ENCODE data around the gene HOMER3.

Gene HOMER3

DNA sequence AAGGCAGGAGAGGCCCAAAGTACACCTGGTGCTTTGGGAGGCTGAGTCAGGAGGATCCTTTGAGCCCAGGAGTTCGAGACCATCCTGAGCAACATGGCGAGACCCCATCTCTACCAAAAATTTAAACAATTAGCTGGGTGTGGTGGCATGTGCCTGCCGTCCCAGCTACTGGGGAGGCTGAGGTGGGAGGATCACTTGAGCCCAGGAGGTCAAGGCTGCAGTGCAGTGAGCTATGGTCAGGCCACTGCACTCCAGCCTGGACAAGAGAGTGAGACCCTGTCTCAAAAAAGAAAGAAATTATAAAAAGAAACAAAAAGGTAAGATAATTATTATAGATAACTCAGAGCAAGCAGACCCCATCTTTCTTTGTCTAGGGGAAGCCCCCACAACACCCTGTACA is 1.9 kb downstream of the HOMER3 start (continued):
- TF ChIP-seq ZNF623 (tag by site-specific recombination; IDR thresholded peaks at IDR 0.05) (no peak), SALL2 (tag by site-specific recombination; IDR thresholded peaks at IDR 0.05; ENCODE audit: borderline replicate concordance) (no peak), ZNF366 (tag by site-specific recombination; conservative IDR thresholded peaks at IDR 0.05) (no peak), ZNF701 (tag by site-specific recombination; IDR thresholded peaks at IDR 0.05) (no peak), FEZF1 (tag by site-specific recombination; IDR thresholded peaks at IDR 0.05) (no peak), ZNF354C (tag by site-specific recombination; IDR thresholded peaks at IDR 0.05; ENCODE audit: borderline replicate concordance, low read depth) (no peak)
- TF ChIP-seq, protein P1, sequence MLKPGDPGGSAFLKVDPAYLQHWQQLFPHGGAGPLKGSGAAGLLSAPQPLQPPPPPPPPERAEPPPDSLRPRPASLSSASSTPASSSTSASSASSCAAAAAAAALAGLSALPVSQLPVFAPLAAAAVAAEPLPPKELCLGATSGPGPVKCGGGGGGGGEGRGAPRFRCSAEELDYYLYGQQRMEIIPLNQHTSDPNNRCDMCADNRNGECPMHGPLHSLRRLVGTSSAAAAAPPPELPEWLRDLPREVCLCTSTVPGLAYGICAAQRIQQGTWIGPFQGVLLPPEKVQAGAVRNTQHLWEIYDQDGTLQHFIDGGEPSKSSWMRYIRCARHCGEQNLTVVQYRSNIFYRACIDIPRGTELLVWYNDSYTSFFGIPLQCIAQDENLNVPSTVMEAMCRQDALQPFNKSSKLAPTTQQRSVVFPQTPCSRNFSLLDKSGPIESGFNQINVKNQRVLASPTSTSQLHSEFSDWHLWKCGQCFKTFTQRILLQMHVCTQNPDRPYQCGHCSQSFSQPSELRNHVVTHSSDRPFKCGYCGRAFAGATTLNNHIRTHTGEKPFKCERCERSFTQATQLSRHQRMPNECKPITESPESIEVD (tag by site-specific recombination; IDR thresholded peaks at IDR 0.05), result no peak

GRCh38 chr19:18933297-18933696 is 7.7 kb downstream of the HOMER3 start:
- no peak overlapping the region for H3K4me3 ChIP-seq (ENCODE audit: low read depth, low read length)
- POLR2A ChIA-PET, result interaction anchor here (0.6 to 1.8 kb wide), 3 partner anchors 14 to 495 kb away, joined by 3 to 7 read pairs (median 5); partner anchors contain the start of genes COPE and DDX49
- CTCF ChIA-PET, result no interaction called here
- H3K4me1 ChIP-seq (ENCODE audit: control insufficient read depth, insufficient read depth, low read length), result no peaks in the 10 kb centered on the region
- TF ChIP-seq ZNF416 (tag by site-specific recombination; IDR thresholded peaks at IDR 0.05), result no peak
- TF ChIP-seq SETDB1 (IDR thresholded peaks at IDR 0.05; ENCODE audit: insufficient read length, low read length), result no peak
- TF ChIP-seq, protein P2, sequence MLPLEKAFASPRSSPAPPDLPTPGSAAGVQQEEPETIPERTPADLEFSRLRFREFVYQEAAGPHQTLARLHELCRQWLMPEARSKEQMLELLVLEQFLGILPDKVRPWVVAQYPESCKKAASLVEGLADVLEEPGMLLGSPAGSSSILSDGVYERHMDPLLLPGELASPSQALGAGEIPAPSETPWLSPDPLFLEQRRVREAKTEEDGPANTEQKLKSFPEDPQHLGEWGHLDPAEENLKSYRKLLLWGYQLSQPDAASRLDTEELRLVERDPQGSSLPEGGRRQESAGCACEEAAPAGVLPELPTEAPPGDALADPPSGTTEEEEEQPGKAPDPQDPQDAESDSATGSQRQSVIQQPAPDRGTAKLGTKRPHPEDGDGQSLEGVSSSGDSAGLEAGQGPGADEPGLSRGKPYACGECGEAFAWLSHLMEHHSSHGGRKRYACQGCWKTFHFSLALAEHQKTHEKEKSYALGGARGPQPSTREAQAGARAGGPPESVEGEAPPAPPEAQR (tag by site-specific recombination; IDR thresholded peaks at IDR 0.05), result no peak
- TF ChIP-seq ZNF341 (tag by site-specific recombination; IDR thresholded peaks at IDR 0.05; ENCODE audit: low read depth), result no peak
- TF ChIP-seq ZNF248 (tag by site-specific recombination; IDR thresholded peaks at IDR 0.05), result no peak
- TF ChIP-seq MYNN (tag by site-specific recombination; IDR thresholded peaks at IDR 0.05; ENCODE audit: borderline replicate concordance), result no peak
- no peak for TF ChIP-seq WT1 (tag by site-specific recombination; IDR thresholded peaks at IDR 0.05)
- TF ChIP-seq HIC1 (tag by site-specific recombination; IDR thresholded peaks at IDR 0.05), result no peak
- TF ChIP-seq ZNF707 (tag by site-specific recombination; IDR thresholded peaks at IDR 0.05), result no peak
- TF ChIP-seq ZBTB44 (tag by site-specific recombination; IDR thresholded peaks at IDR 0.05), result no peak
- no peak for TF ChIP-seq ZNF610 (tag by site-specific recombination; IDR thresholded peaks at IDR 0.05; ENCODE audit: borderline replicate concordance)
- TF ChIP-seq ZNF175 (tag by site-specific recombination; IDR thresholded peaks at IDR 0.05), result no peak
- no peak for TF ChIP-seq ZNF768 (tag by site-specific recombination; IDR thresholded peaks at IDR 0.05)
- TF ChIP-seq ZNF132 (tag by site-specific recombination; IDR thresholded peaks at IDR 0.05; ENCODE audit: borderline replicate concordance), result no peak
- TF ChIP-seq ZNF677 (tag by site-specific recombination; IDR thresholded peaks at IDR 0.05), result no peak
- TF ChIP-seq ZNF792 (tag by site-specific recombination; IDR thresholded peaks at IDR 0.05), result no peak
- no peak for TF ChIP-seq SCRT2 (tag by site-specific recombination; IDR thresholded peaks at IDR 0.05)
- peaks cover 3 to 34% of the 10 kb centered on the region in 2 experiments; a peak in 2 of 3 replicates for H3K36me3 ChIP-seq (ENCODE audit: control insufficient read depth in 2 of 2, insufficient read depth in 1 of 2, low read length in 2 of 2)
- H3K9me3 ChIP-seq (ENCODE audit: control insufficient read depth, insufficient read depth, low read depth, low read length), result no peaks in the 10 kb centered on the region
- no peak overlapping the region for H3K27ac ChIP-seq (ENCODE audit: extremely low read depth, low read depth, low read length)

Data from HEK293 (cell line).